Activated CD8-positive, alpha-beta memory T cell treated with anti-CD3 and anti-CD28 coated beads for 24 hours (primary cell): ENCODE results near the gene ULK4.
"Not testable (repeated sequence)": the region's sequence is repeated elsewhere in the genome, so short reads cannot be mapped to it uniquely, and the experiment has no call there.

Experiments used
- DNase-seq: peaks from one replicate; pipeline ENCODE4 v3.0.0-alpha.2; 2020

Gene ULK4

GRCh38 chr3:41417574-41417973 is 544.3 kb downstream of the ULK4 start:
- DNase-seq = no peak

- no peak for DNase-seq
Observed at GRCh38 chr3:41411065-41411464, 550.8 kb downstream of the ULK4 start.

DNA sequence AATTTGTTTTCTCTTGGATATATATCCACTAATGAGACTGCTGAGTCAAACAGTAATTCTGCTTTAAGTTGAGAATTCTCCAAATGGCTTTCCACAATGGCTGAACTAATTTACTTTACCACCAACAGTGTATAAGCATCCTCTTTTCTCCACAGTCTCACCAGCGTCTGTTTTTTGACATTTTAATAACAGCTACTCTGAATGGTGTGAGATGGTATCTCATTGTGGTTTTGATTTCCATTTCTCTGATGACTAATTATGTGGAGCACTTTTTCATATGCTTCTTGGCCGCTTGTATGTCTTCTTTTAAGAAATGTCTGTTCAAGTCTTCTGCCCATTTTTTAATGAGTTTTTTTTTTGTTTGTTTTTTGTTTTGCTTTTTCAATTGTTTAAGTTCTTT is 556.4 kb downstream of the ULK4 start:
- DNase-seq = no peak

DNA sequence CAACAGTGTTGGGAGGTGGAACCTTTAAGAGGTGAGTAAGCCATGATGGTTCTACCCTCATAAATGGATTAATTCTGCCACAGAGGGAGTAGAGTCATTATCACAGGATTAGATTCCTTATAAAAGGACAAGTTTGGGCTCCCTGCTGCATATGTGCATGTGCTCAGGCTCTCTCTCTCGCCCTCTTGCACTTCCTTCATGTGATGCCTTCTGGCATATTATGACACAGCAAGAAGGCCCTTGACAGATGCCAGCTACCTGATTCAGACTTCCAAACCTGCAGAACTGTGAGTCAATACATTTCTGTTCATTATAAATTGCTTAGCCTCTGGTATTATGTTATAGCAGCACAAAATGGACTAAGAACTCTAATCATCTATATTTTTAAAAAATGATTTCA is 557.3 kb downstream of the ULK4 start:
- no peak for DNase-seq

DNA sequence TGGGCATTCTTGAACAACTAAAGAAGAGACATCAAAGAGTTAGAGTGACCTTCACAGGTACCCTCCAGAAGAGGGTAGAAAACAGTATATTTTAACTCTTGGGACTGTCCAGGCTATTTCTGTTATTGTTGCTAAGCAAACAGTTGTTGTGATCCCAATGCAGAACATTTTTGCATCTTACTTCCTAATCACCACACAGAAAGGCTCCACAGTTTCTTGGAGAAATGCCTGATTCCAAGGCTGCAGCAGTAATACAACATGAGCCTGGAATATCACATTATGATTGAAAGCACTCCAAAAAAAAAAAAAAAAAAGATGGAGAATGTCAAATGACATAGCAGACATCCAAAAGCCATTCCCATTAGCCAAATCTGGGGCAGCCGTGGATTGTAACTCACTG is 567.0 kb downstream of the ULK4 start:
- no peak for DNase-seq

DNA sequence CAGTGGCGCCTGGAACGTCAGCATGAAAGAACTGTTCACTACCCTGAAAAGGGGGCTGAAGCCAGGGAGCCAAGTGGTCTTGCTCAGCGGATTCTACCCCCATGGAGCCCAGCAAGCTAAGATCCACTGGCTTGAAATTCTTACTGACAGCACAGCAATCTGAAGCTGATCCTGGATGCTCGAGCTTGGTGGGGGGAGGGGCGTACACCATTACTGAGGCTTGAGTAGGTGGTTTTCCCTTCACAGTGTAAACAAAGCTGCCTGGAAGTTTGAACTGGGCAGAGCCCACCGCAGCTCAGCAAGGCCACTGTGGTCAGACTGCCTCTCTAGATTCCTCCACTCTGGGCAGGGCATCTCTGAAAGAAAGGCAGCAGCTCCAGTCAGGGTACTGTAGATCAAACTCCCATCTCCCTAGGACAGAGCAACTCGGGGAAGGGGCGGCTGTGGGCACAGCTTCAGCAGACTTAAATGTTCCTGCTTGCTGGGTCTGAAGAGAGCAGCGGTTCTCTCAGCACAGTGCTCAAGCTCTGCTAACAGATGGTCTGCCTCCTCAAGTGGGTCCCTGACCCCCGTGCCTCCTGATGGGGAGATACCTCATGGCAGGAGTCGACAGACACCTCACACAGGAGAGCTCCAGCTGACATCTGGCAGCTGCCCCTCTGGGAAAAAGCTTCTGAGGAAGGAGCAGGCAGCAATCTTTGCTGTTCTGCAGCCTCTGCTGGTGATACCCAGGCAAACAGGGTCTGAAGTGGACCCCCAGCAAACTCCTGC is 591.0 kb downstream of the ULK4 start:
- not testable (repeated sequence) for DNase-seq

DNA sequence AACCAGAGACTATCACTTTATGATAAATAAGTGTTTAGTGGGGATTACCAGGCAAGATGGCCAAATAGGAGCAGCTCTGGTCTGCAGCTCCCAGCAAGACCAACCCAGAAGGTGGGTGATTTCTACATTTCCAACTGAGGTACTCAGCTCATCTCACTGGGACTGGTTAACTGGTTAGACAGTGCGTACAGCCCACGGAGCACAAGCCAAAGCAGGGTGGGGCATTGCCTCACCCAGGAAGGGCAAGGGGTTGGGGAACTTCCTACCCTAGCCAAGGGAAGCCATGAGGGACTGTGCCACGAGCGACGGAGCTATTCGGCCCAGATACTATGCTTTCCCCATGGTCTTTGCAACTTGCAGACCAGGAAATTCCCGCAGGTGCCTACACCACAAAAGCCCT is 591.6 kb downstream of the ULK4 start:
- no peak for DNase-seq

- DNase-seq = no peak
Observed at GRCh38 chr3:41369838-41370237, 592.1 kb downstream of the ULK4 start.

DNA sequence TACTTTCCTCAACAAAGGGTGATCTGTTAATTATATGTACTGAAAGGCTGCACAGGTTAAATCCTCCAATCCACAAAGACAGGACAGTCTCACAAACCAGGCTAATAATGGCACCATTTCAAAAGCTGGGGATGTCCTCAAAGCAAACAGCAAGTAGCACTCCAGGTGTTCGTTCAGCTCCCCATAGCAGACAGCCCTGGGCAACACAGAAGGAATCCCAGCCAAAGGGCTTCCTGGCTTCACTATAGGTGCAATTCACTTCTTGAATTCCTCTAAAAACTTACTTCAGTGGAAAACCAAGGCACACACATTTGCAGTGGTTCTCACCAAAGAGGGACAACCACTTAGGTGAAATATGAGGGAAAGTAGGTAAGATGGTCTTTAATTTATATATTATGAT is 595.9 kb downstream of the ULK4 start:
- no peak for DNase-seq

- no peak for DNase-seq
Observed at GRCh38 chr3:41364736-41365135, 597.2 kb downstream of the ULK4 start.

GRCh38 chr3:41363830-41364523 is 597.9 kb downstream of the ULK4 start:
- DNase-seq = no peak

- DNase-seq = no peak
Observed at GRCh38 chr3:41362638-41363559, 599.0 kb downstream of the ULK4 start.

- no peak for DNase-seq
Observed at GRCh38 chr3:41357271-41357670, 604.6 kb downstream of the ULK4 start.

DNA sequence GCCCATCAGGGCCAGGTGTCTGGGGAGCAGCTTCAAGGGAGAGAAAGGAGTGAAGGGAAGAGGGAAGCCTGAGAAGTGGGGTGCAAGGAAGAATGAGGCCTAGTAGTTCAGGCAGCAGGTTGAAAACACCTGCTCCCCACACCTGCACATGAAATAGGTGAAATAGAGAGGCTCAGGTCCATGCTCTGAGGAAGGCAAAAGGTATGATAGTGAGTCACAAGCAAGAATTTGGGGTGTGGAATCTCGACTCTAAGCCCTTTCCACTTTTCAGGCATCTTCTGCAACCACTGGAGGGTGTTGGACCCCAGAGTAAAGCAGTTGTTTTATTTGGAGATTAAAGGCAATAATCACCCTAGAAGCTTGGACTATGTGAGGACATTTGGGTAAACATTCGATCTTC is 605.1 kb downstream of the ULK4 start:
- DNase-seq = no peak

DNA sequence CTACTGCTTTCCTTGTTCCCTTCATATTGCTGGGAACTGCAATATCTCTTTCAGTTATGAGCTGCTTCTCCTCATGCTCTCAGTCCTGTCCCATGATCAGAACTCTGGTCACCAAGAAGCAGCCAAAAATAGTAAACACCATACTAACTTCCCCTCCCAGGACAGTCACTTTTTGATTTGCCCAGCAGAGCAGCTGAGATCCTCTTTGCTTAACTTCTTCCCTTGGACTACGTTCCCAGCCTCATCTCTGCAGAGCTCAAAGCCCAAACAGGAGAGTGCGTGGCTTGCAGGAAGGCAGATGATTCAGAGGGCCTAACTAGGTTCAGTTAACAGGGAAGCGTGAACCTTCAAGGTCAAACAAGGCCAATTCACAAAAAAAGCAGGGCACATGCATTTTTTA is 609.4 kb downstream of the ULK4 start:
- DNase-seq = no peak

GRCh38 chr3:41350441-41350840 is 611.5 kb downstream of the ULK4 start:
- no peak for DNase-seq

- DNase-seq = no peak
Observed at GRCh38 chr3:41348401-41348800, 613.5 kb downstream of the ULK4 start.

GRCh38 chr3:41346698-41347270 is 615.1 kb downstream of the ULK4 start:
- no peak for DNase-seq

DNA sequence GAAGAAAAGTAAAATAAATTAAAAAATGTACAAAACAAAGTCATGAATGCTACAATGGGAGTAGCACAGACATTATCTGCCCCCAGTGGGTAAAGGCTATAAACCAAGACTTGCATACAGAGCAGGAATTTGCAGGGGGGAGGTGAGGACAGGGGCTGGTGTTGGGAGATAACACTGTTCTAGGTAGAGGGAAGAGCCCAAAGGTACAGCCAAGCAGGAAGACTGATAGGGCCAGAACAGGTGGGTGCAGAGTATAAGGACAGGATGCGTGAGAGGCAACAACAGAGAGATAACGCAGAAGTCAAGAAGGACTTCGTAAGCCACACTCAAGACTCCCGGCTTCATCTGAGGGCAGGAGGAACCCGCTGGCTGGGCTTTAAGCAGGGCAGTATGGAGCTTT is 616.1 kb downstream of the ULK4 start:
- DNase-seq = no peak

- no peak for DNase-seq
Observed at GRCh38 chr3:41339758-41340157, 622.1 kb downstream of the ULK4 start.

DNA sequence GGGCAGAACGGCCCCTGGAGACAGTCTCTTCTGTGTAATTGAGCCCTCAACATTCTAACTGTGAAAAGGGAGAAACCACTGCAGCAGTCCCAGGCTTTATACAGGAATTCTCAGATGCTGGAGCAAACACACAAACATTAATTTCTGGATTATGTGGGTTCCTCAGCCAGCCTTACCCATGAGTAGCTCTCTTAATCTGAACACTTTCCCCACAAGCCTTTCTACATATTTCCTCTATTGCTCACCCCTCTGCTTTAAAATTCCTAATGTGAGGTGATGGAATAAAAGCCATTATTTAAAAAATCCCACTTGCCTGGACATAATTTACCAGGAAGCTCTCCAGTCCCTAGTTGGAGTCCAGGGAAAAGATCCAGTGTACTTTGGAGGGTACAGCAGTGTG is 623.6 kb downstream of the ULK4 start:
- no peak for DNase-seq

DNA sequence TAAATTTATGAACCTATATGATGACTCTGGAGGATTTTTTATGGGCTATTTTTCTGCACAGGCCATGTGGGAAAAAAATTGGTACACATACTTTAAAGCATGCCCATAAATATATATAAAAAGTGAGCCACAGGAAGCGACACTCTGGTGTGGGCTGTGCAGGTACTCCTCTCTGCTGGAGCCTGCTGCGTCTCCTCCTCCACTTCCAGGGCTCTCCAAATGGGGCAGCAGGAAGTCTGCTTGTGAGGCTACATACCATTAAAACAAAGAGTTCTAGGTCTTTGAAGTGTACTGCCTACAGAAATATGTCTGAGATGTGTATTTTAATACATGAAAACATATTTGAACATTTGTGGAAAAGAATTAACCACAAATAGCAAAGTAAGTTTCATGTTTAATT is 627.5 kb downstream of the ULK4 start:
- DNase-seq = no peak

GRCh38 chr3:41331041-41331440 is 630.9 kb downstream of the ULK4 start:
- DNase-seq = no peak
